Measurements from ENCODE around the gene USP13. TPM values are rescaled to one million over a fixed set of nuclear protein-coding genes. Genes with fewer than 3 reads are reported as not detected.

Gene USP13
- total RNA-seq, 2 donors from 2014 or later, result 75.9 to 89.7 TPM

DNA sequence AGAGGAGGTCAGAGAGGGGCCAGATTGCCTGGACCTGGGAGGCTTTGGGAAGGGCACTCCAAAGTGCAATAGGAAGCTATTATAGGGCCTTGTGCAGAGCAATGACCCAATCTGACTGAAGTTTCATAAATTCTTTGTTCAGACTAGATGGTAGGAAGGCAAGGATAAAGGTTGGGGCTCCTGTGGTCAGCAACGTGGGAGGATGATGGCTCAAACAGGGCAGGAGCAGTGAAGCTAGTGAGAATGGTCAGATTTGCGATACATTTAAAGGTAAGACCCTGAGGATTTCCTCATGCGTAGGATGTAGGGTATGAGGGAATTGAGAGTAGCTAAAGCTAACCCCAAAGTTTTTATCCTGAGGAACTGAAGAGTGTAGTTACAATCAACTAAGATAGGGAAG is 139.0 kb downstream of the USP13 start:
- TF ChIP-seq, protein P1, sequence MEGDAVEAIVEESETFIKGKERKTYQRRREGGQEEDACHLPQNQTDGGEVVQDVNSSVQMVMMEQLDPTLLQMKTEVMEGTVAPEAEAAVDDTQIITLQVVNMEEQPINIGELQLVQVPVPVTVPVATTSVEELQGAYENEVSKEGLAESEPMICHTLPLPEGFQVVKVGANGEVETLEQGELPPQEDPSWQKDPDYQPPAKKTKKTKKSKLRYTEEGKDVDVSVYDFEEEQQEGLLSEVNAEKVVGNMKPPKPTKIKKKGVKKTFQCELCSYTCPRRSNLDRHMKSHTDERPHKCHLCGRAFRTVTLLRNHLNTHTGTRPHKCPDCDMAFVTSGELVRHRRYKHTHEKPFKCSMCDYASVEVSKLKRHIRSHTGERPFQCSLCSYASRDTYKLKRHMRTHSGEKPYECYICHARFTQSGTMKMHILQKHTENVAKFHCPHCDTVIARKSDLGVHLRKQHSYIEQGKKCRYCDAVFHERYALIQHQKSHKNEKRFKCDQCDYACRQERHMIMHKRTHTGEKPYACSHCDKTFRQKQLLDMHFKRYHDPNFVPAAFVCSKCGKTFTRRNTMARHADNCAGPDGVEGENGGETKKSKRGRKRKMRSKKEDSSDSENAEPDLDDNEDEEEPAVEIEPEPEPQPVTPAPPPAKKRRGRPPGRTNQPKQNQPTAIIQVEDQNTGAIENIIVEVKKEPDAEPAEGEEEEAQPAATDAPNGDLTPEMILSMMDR (IDR thresholded peaks at IDR 0.05), result no peak
- H3K4me1 ChIP-seq, result no peaks in the 10 kb centered on the region
- DNase-seq (ENCODE audit: low spot score), result no peak
- no peak overlapping the region for H3K4me3 ChIP-seq
- H3K36me3 ChIP-seq, result peaks cover 4% of the 10 kb centered on the region
- H3K27me3 ChIP-seq, result no peaks in the 10 kb centered on the region
- no peaks in the 10 kb centered on the region for H3K9me3 ChIP-seq
- no peak overlapping the region for H3K27ac ChIP-seq

DNA sequence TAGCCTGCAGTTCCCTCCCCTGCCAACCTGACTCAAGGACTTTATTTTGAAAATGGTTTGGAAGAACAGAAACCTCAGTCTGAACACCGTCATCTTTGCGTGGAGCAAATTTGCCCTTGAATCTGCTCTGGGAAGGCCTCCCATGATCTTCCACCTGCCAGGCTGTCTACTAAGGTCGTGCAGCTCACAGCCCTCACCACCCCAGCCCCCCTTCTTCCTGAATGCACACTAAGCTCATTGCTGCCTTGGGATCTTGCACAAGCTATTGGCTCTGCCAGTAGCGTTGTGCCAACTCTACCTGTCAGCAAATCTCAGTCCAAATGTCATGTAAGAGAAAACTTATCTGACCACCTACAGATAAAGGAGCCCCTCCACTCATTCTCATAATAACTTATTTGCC is 141.5 kb downstream of the USP13 start:
- no peak overlapping the region for H3K27ac ChIP-seq
- H3K4me1 ChIP-seq, result no peaks in the 10 kb centered on the region
- DNase-seq (ENCODE audit: low spot score), result no peak
- no peaks in the 10 kb centered on the region for H3K9me3 ChIP-seq
- no peaks in the 10 kb centered on the region for H3K27me3 ChIP-seq
- H3K36me3 ChIP-seq, result peaks cover 1% of the 10 kb centered on the region
- no peak overlapping the region for H3K4me3 ChIP-seq
- TF ChIP-seq, protein P1 (IDR thresholded peaks at IDR 0.05), result no peak

DNA sequence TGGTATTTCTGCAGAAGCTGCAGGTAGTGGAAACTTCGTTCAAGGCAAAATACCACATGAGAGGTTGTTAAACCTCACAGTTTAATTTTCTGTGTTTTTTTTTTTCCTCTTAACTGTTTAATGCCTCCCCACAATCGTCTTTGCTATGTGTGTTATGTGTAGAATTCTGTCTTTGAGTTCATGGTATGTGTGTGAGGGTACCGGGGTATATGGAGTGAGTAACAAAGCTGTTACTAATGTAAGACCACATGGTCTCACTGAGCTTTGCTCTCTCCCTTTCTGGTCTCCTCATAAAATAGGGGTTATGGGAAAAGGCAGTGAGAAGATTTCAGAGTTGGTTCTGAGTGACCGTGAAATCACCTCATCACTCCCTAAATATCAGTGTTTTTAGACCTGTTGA is 143.6 kb downstream of the USP13 start:
- TF ChIP-seq, protein P1 (IDR thresholded peaks at IDR 0.05), result no peak

DNA sequence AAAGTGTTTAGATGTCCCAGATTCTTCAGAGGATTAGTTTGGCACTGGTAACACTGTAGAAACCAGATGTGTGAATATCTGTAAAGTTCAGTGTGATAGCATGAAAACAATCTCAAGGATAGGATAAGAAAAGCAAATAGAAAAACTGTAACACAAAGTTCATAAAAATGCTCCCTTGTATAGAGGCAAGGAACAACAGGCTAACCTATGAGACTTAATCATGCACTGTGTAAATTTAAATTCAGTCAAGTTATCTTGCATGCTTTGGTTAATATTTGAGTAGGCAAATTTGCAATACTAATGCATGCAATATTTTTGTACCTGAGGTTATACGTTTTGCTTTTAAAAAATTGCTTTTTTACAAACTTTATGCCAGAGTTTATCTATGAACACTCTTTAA is 144.4 kb downstream of the USP13 start:
- Histone ChIP-seq H3K27ac (no peak overlapping the region), H3K27me3 (no peaks in the 10 kb centered on the region), H3K4me3 (no peak overlapping the region), H3K9me3 (no peaks in the 10 kb centered on the region), H3K4me1 (no peaks in the 10 kb centered on the region), H3K36me3 (no peaks in the 10 kb centered on the region)
- DNase-seq (ENCODE audit: low spot score), result no peak
- TF ChIP-seq, protein P1 (IDR thresholded peaks at IDR 0.05), result no peak

More for the DNA sequence above, 143.6 kb downstream of the USP13 start:
- Histone ChIP-seq H3K9me3 (no peaks in the 10 kb centered on the region), H3K36me3 (no peaks in the 10 kb centered on the region), H3K4me3 (no peak overlapping the region), H3K4me1 (no peaks in the 10 kb centered on the region), H3K27ac (no peak overlapping the region), H3K27me3 (no peaks in the 10 kb centered on the region)
- DNase-seq (ENCODE audit: low spot score), result no peak

DNA sequence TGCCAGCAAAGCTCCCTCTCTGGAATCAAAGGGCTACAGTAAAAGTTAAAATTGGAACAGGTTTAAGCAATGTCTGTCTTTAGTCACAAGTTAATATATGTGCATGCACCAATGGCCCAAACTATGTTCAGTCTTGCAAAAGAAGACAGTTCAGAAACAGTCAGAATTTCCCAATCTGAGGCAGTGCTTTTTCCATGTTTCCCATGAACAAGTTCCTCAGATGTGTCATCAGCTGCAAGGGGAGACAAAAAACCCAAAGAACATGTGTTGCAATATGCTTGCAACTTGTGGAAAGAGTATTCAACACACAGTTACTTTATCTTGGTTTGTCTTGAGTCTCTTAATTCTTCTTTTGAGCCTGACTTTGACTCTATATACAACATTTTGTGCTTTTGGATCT is 148.4 kb downstream of the USP13 start:
- TF ChIP-seq, protein P1 (IDR thresholded peaks at IDR 0.05), result no peak
- no peaks in the 10 kb centered on the region for H3K36me3 ChIP-seq
- no peak for DNase-seq (ENCODE audit: low spot score)
- H3K27me3 ChIP-seq, result no peaks in the 10 kb centered on the region
- no peak overlapping the region for H3K27ac ChIP-seq
- H3K4me3 ChIP-seq, result no peak overlapping the region
- no peaks in the 10 kb centered on the region for H3K9me3 ChIP-seq
- H3K4me1 ChIP-seq, result no peaks in the 10 kb centered on the region

DNA sequence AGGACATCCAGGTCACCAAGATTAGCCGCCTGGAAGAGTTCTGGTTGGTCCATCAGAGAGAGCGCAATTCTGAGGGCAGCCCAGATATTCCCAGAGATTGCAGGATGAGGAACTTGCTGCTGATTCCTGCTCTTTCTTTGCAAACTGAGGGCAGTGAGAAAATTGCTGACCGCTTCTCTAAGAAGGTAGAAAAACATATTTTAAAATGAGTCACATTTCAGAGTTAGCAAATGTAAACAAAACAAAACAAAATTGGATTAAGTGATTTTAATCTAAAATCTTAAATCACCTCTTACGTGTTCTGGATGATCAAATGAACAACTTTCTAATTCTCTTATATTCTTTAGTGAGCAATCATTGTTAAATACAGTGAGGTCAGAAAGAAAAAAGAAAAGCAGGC is 149.0 kb downstream of the USP13 start:
- H3K27ac ChIP-seq, result no peak overlapping the region
- H3K27me3 ChIP-seq, result no peaks in the 10 kb centered on the region
- TF ChIP-seq, protein P1 (IDR thresholded peaks at IDR 0.05), result no peak
- no peaks in the 10 kb centered on the region for H3K4me1 ChIP-seq
- H3K4me3 ChIP-seq, result no peak overlapping the region
- H3K9me3 ChIP-seq, result no peaks in the 10 kb centered on the region
- H3K36me3 ChIP-seq, result no peaks in the 10 kb centered on the region
- no peak for DNase-seq (ENCODE audit: low spot score)
